Measurements from ENCODE around the gene ZNF223. TPM values are rescaled to one million over a fixed set of nuclear protein-coding genes. Genes with fewer than 3 reads are reported as not detected.

Gene ZNF223
- total RNA-seq, 1 experiment from 2014 or later, result not detected

- Histone ChIP-seq H3K9me2 (replicated peaks; ENCODE audit: low read length) (no peaks in the 10 kb centered on the region), H4K20me1 (ENCODE audit: low read length) (no peaks in the 10 kb centered on the region), H3K27me3 (ENCODE audit: low read length) (no peaks in the 10 kb centered on the region), H3K4me1 (ENCODE audit: insufficient read depth, low read length) (no peaks in the 10 kb centered on the region), H3F3A (ENCODE audit: low read length, unreplicated experiment) (no peaks in the 10 kb centered on the region), H3K9ac (ENCODE audit: low read length) (no peak overlapping the region), H3K27ac (ENCODE audit: low read length) (no peak overlapping the region), H3K4me2 (ENCODE audit: low read length) (no peak overlapping the region), H3K79me2 (ENCODE audit: low read length) (no peaks in the 10 kb centered on the region), H3K9me3 (ENCODE audit: low read length) (no peaks in the 10 kb centered on the region), H3K4me3 (ENCODE audit: low read length) (no peak overlapping the region), H3K36me3 (ENCODE audit: low read depth, low read length) (no peaks in the 10 kb centered on the region), H2AFZ (ENCODE audit: low read length) (no peak overlapping the region)
- DNase-seq (no peak), ATAC-seq (no peak)
- intact Hi-C loops (cut with micrococcal nuclease), result no loop called here
- BruUV-seq (replicated peaks), result no TSS peak
- TF ChIP-seq EZH2phosphoT487 (IDR thresholded peaks at IDR 0.05; ENCODE audit: borderline replicate concordance, low read length) (no peak), CTCF (conservative IDR thresholded peaks at IDR 0.05; ENCODE audit: low read depth, low read length) (no peak), EZH2 (IDR thresholded peaks at IDR 0.05; ENCODE audit: low read length, unreplicated experiment) (no peak)
- ChIA-PET POLR2A (ENCODE audit: unreplicated experiment) (no interaction called here), CTCF (no interaction called here)
These were observed 9.7 kb upstream of the ZNF223 start for GRCh38 chr19:44042147-44042546.

GRCh38 chr19:44050740-44051649 lies 841 bp upstream of the ZNF223 start:
- Histone ChIP-seq H3K79me2 (ENCODE audit: low read length) (no peaks in the 10 kb centered on the region), H2AFZ (ENCODE audit: low read length) (no peak overlapping the region), H3K27me3 (ENCODE audit: low read length) (no peaks in the 10 kb centered on the region), H3K4me1 (ENCODE audit: insufficient read depth, low read length) (no peaks in the 10 kb centered on the region), H3K9me3 (ENCODE audit: low read length) (no peaks in the 10 kb centered on the region), H3K9me2 (replicated peaks; ENCODE audit: low read length) (no peaks in the 10 kb centered on the region), H3K9ac (ENCODE audit: low read length) (no peak overlapping the region), H3F3A (ENCODE audit: low read length, unreplicated experiment) (no peaks in the 10 kb centered on the region), H3K4me2 (ENCODE audit: low read length) (no peak overlapping the region), H3K27ac (ENCODE audit: low read length) (no peak overlapping the region), H3K4me3 (ENCODE audit: low read length) (no peak overlapping the region), H3K36me3 (ENCODE audit: low read depth, low read length) (no peaks in the 10 kb centered on the region), H4K20me1 (ENCODE audit: low read length) (no peaks in the 10 kb centered on the region)
- BruUV-seq (replicated peaks), result no TSS peak
- no peak for DNase-seq
- POLR2A ChIA-PET (ENCODE audit: unreplicated experiment), result no interaction called here
- intact Hi-C loops (cut with micrococcal nuclease), result no loop called here
- ATAC-seq, result no peak
- CTCF ChIA-PET, result no interaction called here
- no peak for TF ChIP-seq EZH2phosphoT487 (IDR thresholded peaks at IDR 0.05; ENCODE audit: borderline replicate concordance, low read length)
- TF ChIP-seq EZH2 (IDR thresholded peaks at IDR 0.05; ENCODE audit: low read length, unreplicated experiment), result no peak
- no peak for TF ChIP-seq CTCF (conservative IDR thresholded peaks at IDR 0.05; ENCODE audit: low read depth, low read length)

- no peaks in the 10 kb centered on the region for H3K36me3 ChIP-seq (ENCODE audit: low read depth, low read length)
- no TSS peak for BruUV-seq (replicated peaks)
- no peaks in the 10 kb centered on the region for H3F3A ChIP-seq (ENCODE audit: low read length, unreplicated experiment)
- ChIA-PET POLR2A (ENCODE audit: unreplicated experiment) (no interaction called here), CTCF (no interaction called here)
- TF ChIP-seq EZH2phosphoT487 (IDR thresholded peaks at IDR 0.05; ENCODE audit: borderline replicate concordance, low read length) (no peak), EZH2 (IDR thresholded peaks at IDR 0.05; ENCODE audit: low read length, unreplicated experiment) (no peak), CTCF (conservative IDR thresholded peaks at IDR 0.05; ENCODE audit: low read depth, low read length) (no peak)
- no peaks in the 10 kb centered on the region for H4K20me1 ChIP-seq (ENCODE audit: low read length)
- no peaks in the 10 kb centered on the region for H3K79me2 ChIP-seq (ENCODE audit: low read length)
- no peak overlapping the region for H3K4me3 ChIP-seq (ENCODE audit: low read length)
- ATAC-seq, result no peak
- H3K4me1 ChIP-seq (ENCODE audit: insufficient read depth, low read length), result no peaks in the 10 kb centered on the region
- H3K9me2 ChIP-seq (replicated peaks; ENCODE audit: low read length), result no peaks in the 10 kb centered on the region
- no peaks in the 10 kb centered on the region for H3K27me3 ChIP-seq (ENCODE audit: low read length)
- H3K4me2 ChIP-seq (ENCODE audit: low read length), result no peak overlapping the region
- H2AFZ ChIP-seq (ENCODE audit: low read length), result no peak overlapping the region
- H3K9me3 ChIP-seq (ENCODE audit: low read length), result no peaks in the 10 kb centered on the region
- H3K27ac ChIP-seq (ENCODE audit: low read length), result no peak overlapping the region
- DNase-seq, result no peak
- H3K9ac ChIP-seq (ENCODE audit: low read length), result no peak overlapping the region
- intact Hi-C loops (cut with micrococcal nuclease), result no loop called here
These were observed 4.0 kb downstream of the ZNF223 start for GRCh38 chr19:44055870-44056269.

All from PC-3 (cell line).